Thyroid gland (tissue), 4 donors: Measurements from ENCODE around the gene TMA7. TPM values are rescaled to one million over a fixed set of nuclear protein-coding genes. Genes with fewer than 3 reads are reported as not detected.
A peak's percentile ranks its signal among the peaks of the same experiment; 100 is the strongest.

Experiments used
- DNase-seq, 2 donors: peaks; one replicate each; pipeline ENCODE4 v3.0.0-alpha.2; 2019
- H3K27ac ChIP-seq, 3 donors: fragments of 200-600 bp; sonication (generic); 1 replicate in 2 of 3; 2 replicates in 1 of 3; pipeline ENCODE4 v1.5.1; 2016 to 2019; ENCODE audit warnings: mild to moderate bottlenecking in 1 of 3, moderate library complexity in 1 of 3
- H3K27me3 ChIP-seq: fragments of 200-600 bp; sonication (generic); one replicate; pipeline ENCODE4 v1.5.1; 2019
- H3K36me3 ChIP-seq, 2 donors: fragments of 200-600 bp; sonication (generic); one replicate each; pipeline ENCODE4 v1.5.1; 2016 to 2019
- H3K4me1 ChIP-seq, 2 donors: fragments of 200-600 bp; sonication (generic); one replicate each; pipeline ENCODE4 v1.5.1; 2017 to 2019
- H3K4me3 ChIP-seq, 3 donors: fragments of 200-600 bp; sonication (generic); replicated peaks in 1 of 3; 1 replicate in 2 of 3; 2 replicates in 1 of 3; pipeline ENCODE4 v1.5.1; 2016; ENCODE audit warnings: mild to moderate bottlenecking in 1 of 3
- H3K9me3 ChIP-seq: fragments of 200-600 bp; sonication (generic); one replicate; pipeline ENCODE4 v1.5.1; 2017
- CTCF ChIP-seq, 6 experiments: fragments of 200-600 bp in 3 of 6; fragments of 450-650 bp in 3 of 6; sonication (generic) in 3 of 6; IDR thresholded peaks; one replicate each; pipeline ENCODE4 v1.5.1; 2016 to 2019; ENCODE audit warnings: antibody characterized with exemption in 6 of 6, mild to moderate bottlenecking in 2 of 6, inconsistent platforms in 1 of 6, moderate library complexity in 1 of 6
- POLR2A ChIP-seq, 2 donors: fragments of 450-650 bp; IDR thresholded peaks; one replicate each; pipeline ENCODE4 v1.6.1; 2017; ENCODE audit warnings: antibody characterized with exemption in 2 of 2, mild to moderate bottlenecking in 2 of 2, moderate library complexity in 1 of 2
- WGBS, 2 donors: methylation state at CpG; one replicate each; pipeline ENCODE4 v1.1.5; 2017; 5-methylcytosine and 5-hydroxymethylcytosine counted together
- intact Hi-C: fragments of 100-400 bp; cut with DNase I; formaldehyde crosslinking; loops from one replicate; pipeline ENCODE4 v1.15.1; 2023
- total RNA-seq, 4 donors: library from RNA; depleted of rRNA; stranded (reverse); fragments of >200 nt; gene quantifications; one replicate each; pipeline ENCODE4 v1.2.3, GENCODE V29; 2016

TMA7 gene
- total RNA-seq, 4 donors from 2014 or later, result 133 to 413 (median 301) TPM

GRCh38 chr3:48433472-48434118, 6.5 kb upstream of the TMA7 start:
- DNase-seq, result peak; percentile 82 to 85
- intact Hi-C loops, result loop anchor here (10.0 kb wide), 1 partner anchor 159 kb away; no protein-coding TSS in a partner anchor
- no peak overlapping the region for H3K4me3 ChIP-seq

GRCh38 chr3:48434591-48435222, 5.3 kb upstream of the TMA7 start:
- WGBS, 2 donors, result 58 to 73% methylated on average over 12 to 13 of the region's 15 CpGs
- no peaks in the 10 kb centered on the region for H3K36me3 ChIP-seq
- TF ChIP-seq POLR2A (IDR thresholded peaks at IDR 0.05) (no peak), CTCF (IDR thresholded peaks at IDR 0.05) (no peak)

More at GRCh38 chr3:48433472-48434118, 6.5 kb upstream of the TMA7 start:
- 50 to 54% methylated on average over 11 of the region's 12 CpGs for WGBS, 2 donors
- Histone ChIP-seq H3K4me1 (peaks cover 46 to 64% of the 10 kb centered on the region in 2 donors), H3K27ac (peak overlapping the region; percentile 95 to 96 (median 96)), H3K36me3 (no peaks in the 10 kb centered on the region), H3K9me3 (no peaks in the 10 kb centered on the region), H3K27me3 (no peaks in the 10 kb centered on the region)
- no peak for TF ChIP-seq CTCF (IDR thresholded peaks at IDR 0.05)
- peak in 1 of 2 donors; percentile 68 for TF ChIP-seq POLR2A (IDR thresholded peaks at IDR 0.05)

GRCh38 chr3:48435223-48435595, 4.8 kb upstream of the TMA7 start:
- no peak for DNase-seq
- intact Hi-C loops, result loop anchor here (5.0 to 10.0 kb wide), 2 partner anchors 160 to 243 kb away; no protein-coding TSS in a partner anchor
- Histone ChIP-seq H3K27ac (peak overlapping the region; percentile 95 to 96 (median 96)), H3K4me3 (no peak overlapping the region), H3K4me1 (peaks cover 42 to 67% of the 10 kb centered on the region in 2 donors), H3K9me3 (no peaks in the 10 kb centered on the region), H3K27me3 (no peaks in the 10 kb centered on the region), H3K36me3 (no peaks in the 10 kb centered on the region)
- TF ChIP-seq POLR2A (IDR thresholded peaks at IDR 0.05) (no peak), CTCF (IDR thresholded peaks at IDR 0.05) (no peak)
- WGBS, 2 donors, result 90 to 91% methylated on average over 4 of the region's 4 CpGs

More at GRCh38 chr3:48434591-48435222, 5.3 kb upstream of the TMA7 start:
- Histone ChIP-seq H3K4me1 (peaks cover 46 to 70% of the 10 kb centered on the region in 2 donors), H3K4me3 (no peak overlapping the region), H3K27ac (peak overlapping the region; percentile 95 to 96 (median 96)), H3K27me3 (no peaks in the 10 kb centered on the region), H3K9me3 (no peaks in the 10 kb centered on the region)
- intact Hi-C loops, result loop anchor here (5.0 to 10.0 kb wide), 2 partner anchors 160 to 242 kb away; no protein-coding TSS in a partner anchor
- peak in 1 of 2 donors; percentile 39 for DNase-seq

- no peaks in the 10 kb centered on the region for H3K27me3 ChIP-seq
- TF ChIP-seq POLR2A (IDR thresholded peaks at IDR 0.05) (peak in 1 of 2 donors; percentile 9), CTCF (IDR thresholded peaks at IDR 0.05) (peak; percentile 94 to 100 (median 99))
- intact Hi-C loops, result loop anchor here (2.0 to 10.0 kb wide), 3 partner anchors 35 to 244 kb away; no protein-coding TSS in a partner anchor
- no peaks in the 10 kb centered on the region for H3K9me3 ChIP-seq
- WGBS, 2 donors, result 34 to 37% methylated on average over 7 of the region's 7 CpGs
- DNase-seq, result peak; percentile 89 to 92
- H3K4me3 ChIP-seq, result no peak overlapping the region
- H3K27ac ChIP-seq, result peak overlapping the region; percentile 95 to 96 (median 96)
- H3K36me3 ChIP-seq, result no peaks in the 10 kb centered on the region
- H3K4me1 ChIP-seq, result peaks cover 38 to 60% of the 10 kb centered on the region in 2 donors
Measured at GRCh38 chr3:48435774-48436476, 4.1 kb upstream of the TMA7 start.
